Omental fat pad (tissue), 4 donors: ENCODE measurements around the gene METTL3. TPM values are rescaled to one million over a fixed set of nuclear protein-coding genes. Genes with fewer than 3 reads are reported as not detected.

Experiments used
- ATAC-seq: fragments of 150-250 bp; one replicate; pipeline ENCODE4 v1.9.1; 2016; ENCODE audit warnings: mild to moderate bottlenecking, moderate library complexity; ENCODE audit not compliant: low FRiP score
- DNase-seq: peaks from one replicate; pipeline ENCODE4 v3.0.0-alpha.2; 2019; ENCODE audit warnings: low spot score
- total RNA-seq, 4 donors: library from RNA; depleted of rRNA; stranded (reverse); fragments of >200 nt; gene quantifications; one replicate each; pipeline ENCODE4 v1.1.0, GENCODE V29; 2016
- TF ChIP-seq, protein P1 (sequence below), 3 donors: fragments of 450-650 bp; IDR thresholded peaks; one replicate each; pipeline ENCODE4 v1.5.1; 2016 to 2017; ENCODE audit warnings: antibody characterized with exemption in 3 of 3, mild to moderate bottlenecking in 3 of 3, moderate library complexity in 2 of 3

Gene METTL3
- total RNA-seq, 4 donors from 2014 or later = 39.5 to 71.4 (median 47.4) TPM

DNA sequence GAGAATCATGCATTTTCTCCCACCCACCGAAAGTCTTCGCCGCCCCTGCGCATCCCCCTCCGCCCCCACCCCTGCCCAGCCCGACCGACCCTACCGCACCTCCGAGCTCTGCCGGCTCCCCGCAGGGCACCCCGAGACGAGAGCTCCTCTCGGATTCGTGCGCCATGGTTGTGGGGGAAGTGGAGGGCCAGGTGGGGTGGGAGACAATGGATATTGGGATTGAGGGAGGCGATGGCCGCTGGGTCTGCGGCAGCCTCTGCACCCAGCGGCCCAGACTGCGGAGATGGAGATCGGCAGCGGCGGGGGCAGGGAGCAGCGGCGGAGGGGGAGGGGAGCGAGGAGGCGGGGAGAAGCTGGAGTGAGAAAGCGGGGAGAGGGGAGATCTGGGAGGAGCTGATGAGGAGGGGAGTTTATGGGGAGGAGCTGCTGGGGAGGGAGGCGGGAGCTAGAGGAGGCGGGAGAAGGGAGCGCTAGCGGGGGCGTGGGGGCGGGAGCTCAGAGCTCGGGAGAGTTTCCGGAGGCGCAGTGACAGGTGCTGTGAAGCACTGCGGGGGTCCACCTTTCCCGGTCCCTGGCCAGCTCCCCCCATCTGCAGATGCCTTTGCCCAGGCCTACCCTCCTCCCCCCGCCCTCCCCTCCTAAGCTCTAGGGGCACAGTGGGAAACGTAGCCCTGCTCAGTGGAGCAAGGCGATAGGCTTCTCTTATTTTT, 15.0 kb upstream of the METTL3 start, which contains the start of gene SALL2:
TSS of gene SALL2 (minus strand) at position 385 of the 710 bp plus-strand sequence. CDS start at position 166, 219 bp downstream.
- peak; percentile 48 for DNase-seq
- ATAC-seq = peak; percentile 90
- TF ChIP-seq, protein P1, sequence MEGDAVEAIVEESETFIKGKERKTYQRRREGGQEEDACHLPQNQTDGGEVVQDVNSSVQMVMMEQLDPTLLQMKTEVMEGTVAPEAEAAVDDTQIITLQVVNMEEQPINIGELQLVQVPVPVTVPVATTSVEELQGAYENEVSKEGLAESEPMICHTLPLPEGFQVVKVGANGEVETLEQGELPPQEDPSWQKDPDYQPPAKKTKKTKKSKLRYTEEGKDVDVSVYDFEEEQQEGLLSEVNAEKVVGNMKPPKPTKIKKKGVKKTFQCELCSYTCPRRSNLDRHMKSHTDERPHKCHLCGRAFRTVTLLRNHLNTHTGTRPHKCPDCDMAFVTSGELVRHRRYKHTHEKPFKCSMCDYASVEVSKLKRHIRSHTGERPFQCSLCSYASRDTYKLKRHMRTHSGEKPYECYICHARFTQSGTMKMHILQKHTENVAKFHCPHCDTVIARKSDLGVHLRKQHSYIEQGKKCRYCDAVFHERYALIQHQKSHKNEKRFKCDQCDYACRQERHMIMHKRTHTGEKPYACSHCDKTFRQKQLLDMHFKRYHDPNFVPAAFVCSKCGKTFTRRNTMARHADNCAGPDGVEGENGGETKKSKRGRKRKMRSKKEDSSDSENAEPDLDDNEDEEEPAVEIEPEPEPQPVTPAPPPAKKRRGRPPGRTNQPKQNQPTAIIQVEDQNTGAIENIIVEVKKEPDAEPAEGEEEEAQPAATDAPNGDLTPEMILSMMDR (IDR thresholded peaks at IDR 0.05) = no peak

- DNase-seq = no peak
- TF ChIP-seq, protein P1 (IDR thresholded peaks at IDR 0.05) = no peak
- peak; percentile 39 for ATAC-seq
These were observed 14.4 kb upstream of the METTL3 start for GRCh38 chr14:21525571-21525961.

DNA sequence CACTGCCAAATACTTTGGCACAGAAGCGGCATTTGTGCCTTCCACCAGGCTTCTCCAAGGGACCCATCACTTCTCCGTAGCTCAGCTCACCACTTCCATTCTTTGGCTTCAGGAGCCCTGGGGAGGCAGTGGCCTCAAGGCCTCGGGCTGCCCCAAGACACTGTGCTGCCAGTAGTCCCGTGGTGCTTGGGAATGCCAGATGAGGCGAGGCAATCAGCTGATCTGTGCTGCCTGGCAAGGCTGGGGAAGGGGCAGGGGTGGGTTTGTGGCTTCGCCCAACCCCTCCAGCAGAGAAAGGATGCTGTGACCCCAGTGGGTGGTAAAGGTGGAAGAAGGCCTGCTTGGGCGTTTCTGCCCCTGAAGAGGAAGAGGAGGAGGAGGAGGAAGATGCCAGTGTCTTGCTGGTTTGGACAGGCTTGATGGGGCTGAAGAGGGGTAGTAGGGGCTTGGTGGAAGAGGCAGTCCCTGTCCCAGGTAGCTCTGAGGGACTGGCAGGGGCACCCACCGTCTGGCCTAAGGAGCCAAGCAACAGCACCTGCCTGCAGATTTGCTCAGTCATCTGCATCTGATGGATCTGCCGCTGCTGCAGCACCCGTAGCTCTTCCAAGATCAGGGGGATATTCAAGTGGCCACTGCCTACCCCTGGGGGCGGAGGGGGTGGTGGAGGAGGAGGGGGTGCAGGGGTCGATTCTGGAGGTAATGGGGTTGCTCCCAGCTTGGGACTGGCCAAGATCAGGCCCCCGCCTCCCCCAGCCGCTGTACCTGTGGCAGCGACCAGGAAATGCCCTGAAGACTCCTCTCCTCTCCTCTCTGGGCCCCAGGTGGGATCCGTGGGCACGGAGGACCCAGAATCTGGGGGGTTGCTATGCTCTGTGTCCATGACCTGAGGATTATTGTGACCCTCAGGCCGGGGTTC, 13.7 kb upstream of the METTL3 start:
- ATAC-seq (no peak), DNase-seq (no peak)
- TF ChIP-seq, protein P1 (IDR thresholded peaks at IDR 0.05) = no peak

GRCh38 chr14:21523203-21523602, 12.1 kb upstream of the METTL3 start:
- DNase-seq (no peak), ATAC-seq (no peak)
- TF ChIP-seq, protein P1 (IDR thresholded peaks at IDR 0.05) = no peak

DNA sequence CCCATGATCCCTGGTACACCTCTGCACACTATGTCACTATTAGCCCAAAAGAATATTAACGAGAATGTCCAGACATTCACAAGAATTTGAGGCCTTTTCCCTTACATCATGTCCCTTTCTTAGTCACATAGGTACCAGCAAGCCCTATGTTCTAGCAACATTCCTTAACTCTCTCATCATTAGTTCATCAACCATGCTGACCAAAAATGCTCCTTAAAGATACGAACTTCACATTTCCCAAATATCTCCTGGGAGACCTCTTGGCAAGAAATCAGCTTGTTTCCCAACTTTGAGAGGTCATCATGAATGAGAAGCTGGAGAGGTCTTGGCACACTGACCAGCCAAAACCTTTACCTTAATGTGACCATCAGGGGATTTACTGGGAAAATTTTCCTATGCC, 10.4 kb upstream of the METTL3 start:
- TF ChIP-seq, protein P1 (IDR thresholded peaks at IDR 0.05) = no peak
- DNase-seq (no peak), ATAC-seq (no peak)

DNA sequence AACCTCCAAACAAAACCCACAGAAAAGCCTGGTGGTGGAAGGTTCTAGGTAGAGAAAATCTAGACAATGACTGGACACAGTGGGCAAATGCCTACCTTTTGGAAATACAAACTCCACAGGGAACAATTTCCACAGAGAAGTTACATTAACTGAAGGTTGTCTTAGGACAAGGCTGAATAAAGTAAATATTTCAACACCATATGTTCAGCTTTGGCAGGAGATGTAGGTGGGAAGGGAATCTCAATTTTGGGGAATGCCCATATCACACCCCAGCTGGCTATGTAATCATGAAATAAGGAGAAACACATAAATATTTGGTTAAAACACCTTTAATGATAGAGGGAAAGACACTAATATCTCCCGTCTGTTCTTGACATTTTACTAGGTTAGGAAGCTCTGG, 9.6 kb upstream of the METTL3 start:
- DNase-seq (no peak), ATAC-seq (no peak)
- TF ChIP-seq, protein P1 (IDR thresholded peaks at IDR 0.05) = no peak
